HG02623 (cell line): ENCODE data around the gene LARP1.
"Not testable (repeated sequence)": the region's sequence is repeated elsewhere in the genome, so short reads cannot be mapped to it uniquely, and the experiment has no call there.

Experiments used
- ATAC-seq: cut with Tn5 transposase; IDR thresholded peaks from one replicate; pipeline ENCODE4 v1.9.1; 2021; ENCODE audit warnings: moderate library complexity; ENCODE audit not compliant: unreplicated experiment

The LARP1 gene

GRCh38 chr5:154755361-154756008 is at the start of gene LARP1:
TSS of gene LARP1 (plus strand) at chr5:154755377. CDS start at chr5:154755758, 381 bp downstream.
- ATAC-seq, result no peak

GRCh38 chr5:154706416-154706815 is 48.8 kb upstream of the LARP1 start:
- no peak for ATAC-seq

GRCh38 chr5:154707641-154708040 is 47.5 kb upstream of the LARP1 start:
- ATAC-seq, result no peak

- ATAC-seq, result no peak
Measured at GRCh38 chr5:154708207-154708606, 47.0 kb upstream of the LARP1 start.

- no peak for ATAC-seq
Measured at GRCh38 chr5:154708846-154709245, 46.3 kb upstream of the LARP1 start.

- ATAC-seq, result no peak
Measured at GRCh38 chr5:154709368-154710305, 45.5 kb upstream of the LARP1 start.

GRCh38 chr5:154712518-154713437 is 42.4 kb upstream of the LARP1 start:
- no peak for ATAC-seq

- no peak for ATAC-seq
Measured at GRCh38 chr5:154713615-154714125, 41.5 kb upstream of the LARP1 start.

GRCh38 chr5:154714266-154714986 is 40.8 kb upstream of the LARP1 start:
- peak; percentile 66 for ATAC-seq

- ATAC-seq, result no peak
Measured at GRCh38 chr5:154721481-154722058, 33.6 kb upstream of the LARP1 start.

- no peak for ATAC-seq
Measured at GRCh38 chr5:154722097-154722496, 33.1 kb upstream of the LARP1 start.

- no peak for ATAC-seq
Measured at GRCh38 chr5:154722936-154723335, 32.2 kb upstream of the LARP1 start.

- ATAC-seq, result no peak
Measured at GRCh38 chr5:154723740-154724505, 31.3 kb upstream of the LARP1 start.

GRCh38 chr5:154727361-154727760 is 27.8 kb upstream of the LARP1 start:
- no peak for ATAC-seq

- no peak for ATAC-seq
Measured at GRCh38 chr5:154728939-154729588, 26.1 kb upstream of the LARP1 start.

- ATAC-seq, result no peak
Measured at GRCh38 chr5:154729613-154730012, 25.6 kb upstream of the LARP1 start.

- ATAC-seq, result not testable (repeated sequence)
Measured at GRCh38 chr5:154730761-154731160, 24.4 kb upstream of the LARP1 start.

- no peak for ATAC-seq
Measured at GRCh38 chr5:154732212-154732611, 23.0 kb upstream of the LARP1 start.
